Uterus (tissue), 4 donors: ENCODE results near the gene AKIRIN2. TPM values are rescaled to one million over a fixed set of nuclear protein-coding genes. Genes with fewer than 3 reads are reported as not detected.

ENCODE experiments used
- DNase-seq, 2 donors: peaks; one replicate each; pipeline ENCODE4 v3.0.0-alpha.2; 2019 to 2020
- H3K27ac ChIP-seq, 2 donors: fragments of 200-600 bp; sonication (generic); 1 replicate in 1 of 2; 2 replicates in 1 of 2; pipeline ENCODE4 v1.5.1; 2016 to 2018
- H3K27me3 ChIP-seq, 2 donors: fragments of 200-600 bp; sonication (generic); one replicate each; pipeline ENCODE4 v1.5.1; 2018 to 2019; ENCODE audit warnings: control low read depth in 1 of 2
- H3K36me3 ChIP-seq, 2 donors: fragments of 200-600 bp; sonication (generic); one replicate each; pipeline ENCODE4 v1.5.1; 2019; ENCODE audit warnings: control low read depth in 1 of 2
- H3K4me1 ChIP-seq, 2 donors: fragments of 200-600 bp; sonication (generic); one replicate each; pipeline ENCODE4 v1.5.1; 2018 to 2019; ENCODE audit warnings: control low read depth in 1 of 2
- H3K4me3 ChIP-seq, 2 donors: fragments of 200-600 bp; sonication (generic); 1 replicate in 1 of 2; 2 replicates in 1 of 2; pipeline ENCODE4 v1.5.1; 2018 to 2019; ENCODE audit warnings: mild to moderate bottlenecking in 1 of 2
- H3K9me3 ChIP-seq, 2 donors: fragments of 200-600 bp; sonication (generic); one replicate each; pipeline ENCODE4 v1.5.1; 2019; ENCODE audit warnings: control low read depth in 1 of 2
- CTCF ChIP-seq, 4 experiments: fragments of 200-600 bp in 2 of 4; fragments of 450-650 bp in 2 of 4; sonication (generic) in 2 of 4; IDR thresholded peaks; one replicate each; pipeline ENCODE4 v1.5.1; 2016 to 2019; ENCODE audit warnings: antibody characterized with exemption in 4 of 4, mild to moderate bottlenecking in 2 of 4, moderate library complexity in 1 of 4
- POLR2A ChIP-seq, 2 donors: fragments of 450-650 bp; IDR thresholded peaks; one replicate each; pipeline ENCODE4 v1.6.1; 2016; ENCODE audit warnings: antibody characterized with exemption in 2 of 2, mild to moderate bottlenecking in 1 of 2, moderate library complexity in 1 of 2
- intact Hi-C: fragments of 100-400 bp; cut with DNase I; formaldehyde crosslinking; loops from one replicate; pipeline ENCODE4 v1.15.1; 2023; ENCODE audit warnings: low total_unique reads
- total RNA-seq, 4 donors: library from RNA; depleted of rRNA in 3 of 4; stranded (reverse); fragments of >200 nt in 3 of 4; gene quantifications; one replicate each; pipeline versions ENCODE4 v1.1.0 to v1.2.4, GENCODE V29; 2014 to 2023
- donor health status: DM: yes; HTN: yes; CAD: no.

Gene AKIRIN2
- total RNA-seq, 4 donors from 2014 or later = 6.9 to 41.5 (median 24.8) TPM

DNA sequence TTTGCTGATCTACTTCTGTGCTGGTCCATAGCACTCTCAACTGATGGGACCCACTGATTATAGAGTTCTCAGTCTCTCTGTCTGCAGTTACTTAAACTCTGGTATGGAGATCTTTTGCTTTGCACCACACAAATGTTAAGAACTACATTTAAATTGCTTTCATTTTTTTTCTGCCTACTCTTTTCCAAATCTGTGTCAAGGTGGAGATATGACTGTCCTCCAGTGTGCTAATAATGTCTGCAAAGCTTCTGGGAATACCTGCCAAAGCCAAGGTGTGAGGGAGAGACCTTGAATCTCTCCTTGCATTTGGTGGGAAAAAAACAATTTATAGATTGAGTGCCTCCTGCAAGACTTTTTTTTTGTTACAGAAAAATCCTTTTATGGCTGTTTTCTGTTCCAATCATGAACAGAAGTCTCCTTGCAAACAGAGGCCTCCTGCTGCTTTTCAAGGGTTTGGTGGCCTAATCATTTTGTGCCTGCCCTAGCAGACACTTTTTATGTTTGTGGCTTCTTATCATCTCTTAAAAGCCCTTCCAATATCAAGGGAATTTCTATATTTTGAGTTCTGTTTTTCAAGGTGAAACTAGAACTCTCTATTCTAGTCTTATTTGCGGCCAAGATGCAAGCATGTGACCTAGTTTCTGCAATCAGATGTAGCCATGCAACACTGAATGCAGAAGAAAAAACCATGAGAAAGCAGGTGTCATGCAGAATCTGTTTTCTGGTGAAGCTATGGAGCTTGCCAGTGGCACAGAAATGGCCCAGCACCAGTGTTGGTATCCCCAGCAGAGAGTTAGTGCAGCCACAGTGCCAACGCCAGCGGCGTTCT, 23.2 kb upstream of the AKIRIN2 start:
- no peaks in the 10 kb centered on the region for H3K4me1 ChIP-seq
- no peaks in the 10 kb centered on the region for H3K36me3 ChIP-seq
- no peaks in the 10 kb centered on the region for H3K9me3 ChIP-seq
- H3K27me3 ChIP-seq = no peaks in the 10 kb centered on the region
- TF ChIP-seq CTCF (IDR thresholded peaks at IDR 0.05) = no peak
- no peak for TF ChIP-seq POLR2A (IDR thresholded peaks at IDR 0.05)
- no peak overlapping the region for H3K4me3 ChIP-seq
- DNase-seq = no peak
- intact Hi-C loops = no loop called here
- no peak overlapping the region for H3K27ac ChIP-seq

DNA sequence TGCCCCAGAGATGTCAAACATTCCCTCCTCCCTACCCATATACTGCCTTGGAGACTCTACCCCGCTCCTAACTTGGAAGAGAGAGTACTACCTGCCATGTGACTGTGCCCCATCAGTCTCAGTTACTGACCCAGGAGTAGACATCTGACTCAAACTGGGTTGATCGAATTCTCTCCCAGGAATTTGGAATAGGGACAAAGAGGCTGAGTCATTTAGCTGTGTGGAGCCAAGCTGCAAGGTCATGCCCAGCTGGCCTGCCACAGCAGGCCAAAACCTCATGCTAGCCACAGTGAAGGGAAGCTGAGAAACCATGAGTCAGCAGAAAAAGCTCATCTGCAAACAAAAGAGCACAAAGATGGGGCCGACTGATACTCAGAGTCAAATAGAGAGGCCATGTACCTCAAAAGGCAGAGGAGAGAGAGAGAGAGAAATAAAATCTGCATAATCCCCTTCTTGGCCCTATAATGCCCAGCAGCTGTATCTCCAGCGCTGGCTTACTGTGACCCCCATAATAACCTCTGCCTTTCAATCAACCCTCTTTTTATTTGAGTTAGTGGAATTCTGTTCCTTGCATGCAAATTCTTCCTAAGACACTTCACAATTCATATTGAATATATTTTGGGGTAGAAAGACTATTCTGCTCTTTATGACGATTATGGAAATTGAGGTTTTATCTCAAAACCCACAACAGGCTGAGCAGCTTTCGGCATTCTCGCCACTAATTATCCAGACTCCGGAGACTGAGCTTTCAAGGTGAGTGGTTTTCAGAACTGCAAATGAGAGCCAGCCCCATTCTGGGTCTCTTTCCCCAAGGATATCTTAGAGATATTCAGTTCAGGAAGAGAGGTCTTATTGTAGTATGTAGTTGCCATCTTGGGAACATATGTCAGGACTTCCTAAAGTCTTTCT, 21.4 kb upstream of the AKIRIN2 start:
- H3K9me3 ChIP-seq = no peaks in the 10 kb centered on the region
- intact Hi-C loops = no loop called here
- no peaks in the 10 kb centered on the region for H3K4me1 ChIP-seq
- H3K36me3 ChIP-seq = no peaks in the 10 kb centered on the region
- no peak for DNase-seq
- TF ChIP-seq POLR2A (IDR thresholded peaks at IDR 0.05) (no peak), CTCF (IDR thresholded peaks at IDR 0.05) (no peak)
- H3K27ac ChIP-seq = no peak overlapping the region
- H3K27me3 ChIP-seq = no peaks in the 10 kb centered on the region
- H3K4me3 ChIP-seq = no peak overlapping the region

GRCh38 chr6:87722540-87723169, 20.6 kb upstream of the AKIRIN2 start:
- Histone ChIP-seq H3K27me3 (no peaks in the 10 kb centered on the region), H3K36me3 (no peaks in the 10 kb centered on the region), H3K4me3 (no peak overlapping the region), H3K27ac (no peak overlapping the region), H3K4me1 (no peaks in the 10 kb centered on the region), H3K9me3 (no peaks in the 10 kb centered on the region)
- no peak for DNase-seq
- no peak for TF ChIP-seq CTCF (IDR thresholded peaks at IDR 0.05)
- TF ChIP-seq POLR2A (IDR thresholded peaks at IDR 0.05) = no peak
- intact Hi-C loops = no loop called here

GRCh38 chr6:87721311-87721710, 19.3 kb upstream of the AKIRIN2 start:
- no peak for TF ChIP-seq CTCF (IDR thresholded peaks at IDR 0.05)
- TF ChIP-seq POLR2A (IDR thresholded peaks at IDR 0.05) = no peak
- Histone ChIP-seq H3K27ac (no peak overlapping the region), H3K9me3 (no peaks in the 10 kb centered on the region), H3K36me3 (no peaks in the 10 kb centered on the region), H3K4me1 (no peaks in the 10 kb centered on the region), H3K27me3 (no peaks in the 10 kb centered on the region), H3K4me3 (no peak overlapping the region)
- intact Hi-C loops = no loop called here
- DNase-seq = no peak
